Fibroblast of mammary gland (primary cell): Measurements from ENCODE around the gene PTDSS2.

ENCODE experiments used
- DNase-seq: peaks from one replicate; pipeline ENCODE4 v3.0.0-alpha.2; 2010; ENCODE audit warnings: low read depth
- H3K4me3 ChIP-seq: 2 replicates; pipeline ENCODE4 v1.5.1; 2011; ENCODE audit warnings: low read depth, mild to moderate bottlenecking, low read length, moderate library complexity; ENCODE audit not compliant: control insufficient read depth
- CTCF ChIP-seq: conservative IDR thresholded peaks from 2 replicates; pipeline ENCODE4 v1.5.1; 2011; ENCODE audit warnings: low read depth, low read length, inconsistent platforms; ENCODE audit not compliant: control insufficient read depth, insufficient read depth

PTDSS2 gene

GRCh38 chr11:440065-441042, 9.7 kb upstream of the PTDSS2 start:
- H3K4me3 ChIP-seq, result no peak overlapping the region
- peak; percentile 33 for TF ChIP-seq CTCF
- peak; percentile 41 for DNase-seq

GRCh38 chr11:441043-441417, 9.0 kb upstream of the PTDSS2 start:
- no peak for TF ChIP-seq CTCF
- DNase-seq, result no peak
- no peak overlapping the region for H3K4me3 ChIP-seq

- no peak for TF ChIP-seq CTCF
- no peak within 1 kb of the TSS for H3K4me3 ChIP-seq
- DNase-seq, result no peak
Measured at GRCh38 chr11:441418-442274, 8.4 kb upstream of the PTDSS2 start, which contains the start of gene ANO9. ANO9 (minus strand) TSS chr11:442011; CDS start chr11:441926, 85 bp downstream.

GRCh38 chr11:442611-443081, 7.4 kb upstream of the PTDSS2 start:
- H3K4me3 ChIP-seq, result no peak overlapping the region
- TF ChIP-seq CTCF, result no peak
- no peak for DNase-seq

- TF ChIP-seq CTCF, result no peak
- no peak overlapping the region for H3K4me3 ChIP-seq
Measured at GRCh38 chr11:443542-444199, 6.4 kb upstream of the PTDSS2 start.

More at GRCh38 chr11:443542-444199, 6.4 kb upstream of the PTDSS2 start:
- peak; percentile 65 for DNase-seq
